H54 (cell line): Measurements from ENCODE around the gene MYOM3.

Source experiments
- DNase-seq: peaks from one replicate; pipeline ENCODE4 v3.0.0; 2011; ENCODE audit warnings: low spot score, mixed read lengths; ENCODE audit not compliant: insufficient read length
- FAIRE-seq: peaks from 3 replicates; lab custom pipeline; 2011; peaks lifted over from hg19 to GRCh38; lab: Jason Lieb, UNC
- POLR2A ChIP-seq: IDR thresholded peaks from 2 replicates; pipeline ENCODE4 v1.6.1; 2011; ENCODE audit warnings: low read depth, mild to moderate bottlenecking, low read length

The MYOM3 gene

GRCh38 chr1:24074817-24075589 lies 36.9 kb downstream of the MYOM3 start:
- DNase-seq, result no peak
- no peak for TF ChIP-seq POLR2A
- FAIRE-seq, result no peak

DNA sequence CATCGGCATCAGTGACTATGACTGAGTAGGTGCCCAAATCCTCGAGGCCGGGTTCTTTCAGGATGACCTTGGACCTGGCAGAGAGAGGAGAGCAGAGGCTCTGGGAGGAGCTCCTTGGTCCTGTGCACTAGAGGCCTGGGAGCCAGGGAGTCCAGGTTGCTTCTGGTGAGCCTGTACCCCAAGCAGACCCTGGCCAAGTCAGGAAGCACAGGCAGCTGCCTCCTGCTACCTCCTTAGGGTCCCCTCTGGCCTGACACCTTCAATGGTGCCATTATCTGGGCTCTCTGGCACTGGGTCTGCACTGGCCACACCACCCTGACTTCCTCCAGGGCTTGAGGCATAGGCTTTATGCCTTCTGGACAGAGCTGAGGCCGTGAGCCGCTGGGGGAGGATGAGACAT lies 37.7 kb downstream of the MYOM3 start:
- FAIRE-seq (no peak), DNase-seq (no peak)
- no peak for TF ChIP-seq POLR2A

DNA sequence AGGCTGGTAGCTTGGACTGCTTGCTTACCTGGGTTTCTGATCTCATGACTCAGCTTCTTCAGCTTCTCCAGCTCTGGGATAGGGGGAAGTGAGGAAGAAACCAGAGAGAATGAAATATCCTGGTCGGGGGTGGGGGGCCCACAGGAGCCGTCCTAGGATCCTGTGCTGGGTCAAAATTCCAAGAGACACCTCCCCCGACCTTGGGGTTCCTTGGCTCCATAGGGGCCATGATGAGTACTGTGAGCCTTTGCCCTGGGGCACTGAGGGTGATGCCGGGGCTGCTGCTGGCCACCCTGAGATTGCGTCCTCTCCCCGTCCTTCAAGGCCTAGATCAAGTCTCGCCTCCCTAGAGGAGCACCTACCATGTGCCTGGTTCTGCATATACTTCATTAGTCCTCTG lies 40.0 kb downstream of the MYOM3 start:
- no peak for DNase-seq
- FAIRE-seq, result no peak
- no peak for TF ChIP-seq POLR2A

DNA sequence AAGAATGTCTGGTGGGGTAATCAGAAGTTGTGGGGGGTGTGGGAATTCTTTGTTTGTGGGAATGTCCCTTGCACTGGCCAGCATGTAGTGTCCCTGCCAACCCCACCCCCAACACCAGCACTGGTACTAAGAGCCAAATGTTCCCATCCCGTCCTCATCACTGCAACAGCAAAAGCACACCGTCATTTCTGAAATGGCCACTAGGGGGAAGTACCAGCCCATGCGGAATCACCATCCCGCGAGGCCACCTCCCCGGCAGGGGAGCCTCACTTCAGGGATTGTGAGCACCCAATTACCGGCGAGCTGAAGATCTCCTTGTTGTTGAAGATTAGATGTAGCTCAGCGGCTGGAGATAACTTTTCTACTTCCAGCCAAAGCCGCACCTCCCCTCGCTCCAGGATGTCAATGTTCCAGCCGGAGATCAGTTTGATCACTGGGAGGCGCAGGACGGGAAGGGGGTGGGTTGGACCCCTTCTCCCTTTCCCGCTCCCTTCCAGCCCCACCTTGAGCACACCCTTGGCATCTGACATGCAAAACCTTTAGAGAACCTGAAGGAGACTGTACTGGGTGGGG lies 41.0 kb downstream of the MYOM3 start:
- TF ChIP-seq POLR2A, result no peak
- peak; percentile 83 for DNase-seq
- FAIRE-seq, result peak; percentile 53

DNA sequence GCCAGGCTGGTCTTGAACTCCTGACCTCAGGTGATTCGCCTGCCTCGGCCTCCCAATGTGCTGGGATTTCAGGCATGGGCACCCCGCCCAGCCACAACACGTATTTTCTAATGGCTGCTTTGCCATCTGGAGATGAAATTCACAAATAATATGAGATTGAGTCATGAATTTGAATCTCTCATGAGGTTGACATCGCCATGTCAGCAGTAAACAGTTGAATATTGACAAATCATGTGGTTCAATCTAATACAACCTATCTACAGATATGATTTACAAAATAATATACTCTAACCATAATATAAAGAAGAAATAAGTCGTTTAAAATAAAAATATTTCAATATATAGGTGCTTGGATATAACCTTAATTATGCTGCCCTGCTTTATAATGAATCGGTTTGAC lies 42.1 kb downstream of the MYOM3 start:
- no peak for TF ChIP-seq POLR2A
- DNase-seq (no peak), FAIRE-seq (no peak)

GRCh38 chr1:24067978-24068377 lies 44.0 kb downstream of the MYOM3 start:
- no peak for FAIRE-seq
- TF ChIP-seq POLR2A, result no peak
- no peak for DNase-seq

DNA sequence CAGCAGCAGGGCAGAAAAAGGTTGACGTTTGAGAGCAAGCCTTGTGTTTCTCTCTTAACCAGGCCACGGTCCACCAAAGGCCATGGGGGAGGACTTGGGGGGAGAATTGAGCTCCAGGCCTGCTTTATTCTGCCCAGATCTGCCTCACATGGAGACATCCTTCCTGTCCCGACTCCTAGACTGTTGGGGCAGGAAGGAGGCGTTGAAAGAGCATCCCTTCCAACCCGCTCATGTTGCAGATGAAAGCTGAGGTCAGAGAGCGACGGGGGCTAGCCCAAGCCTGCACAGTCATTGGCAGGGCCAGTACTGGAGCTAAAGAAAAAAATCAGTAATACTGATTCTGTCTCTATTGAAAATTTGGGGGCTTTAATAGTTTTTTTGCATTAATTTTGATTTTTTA lies 46.6 kb downstream of the MYOM3 start:
- FAIRE-seq, result no peak
- no peak for DNase-seq
- no peak for TF ChIP-seq POLR2A

DNA sequence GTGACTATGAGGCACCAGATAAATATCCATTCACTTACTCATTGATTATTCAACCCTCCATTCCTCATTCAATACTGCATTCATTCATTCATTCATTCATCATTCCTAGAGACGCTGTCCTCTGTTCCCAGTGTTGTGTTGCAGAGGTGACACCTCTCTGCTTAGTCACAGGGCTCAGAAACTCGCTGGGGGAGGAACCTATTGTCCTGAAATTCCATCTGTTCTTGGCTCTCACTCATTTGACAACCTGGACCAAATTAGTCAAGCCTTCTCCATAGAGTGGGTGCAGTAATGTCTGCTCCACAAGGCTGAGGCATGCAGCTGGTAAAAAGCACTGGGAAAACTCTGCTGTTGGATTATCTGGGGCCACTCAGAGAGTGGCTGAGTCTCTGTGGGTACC lies 49.7 kb downstream of the MYOM3 start:
- DNase-seq, result no peak
- FAIRE-seq, result no peak
- TF ChIP-seq POLR2A, result no peak

- no peak for TF ChIP-seq POLR2A
- no peak for DNase-seq
- FAIRE-seq, result no peak
Measured at GRCh38 chr1:24060482-24060881, 51.5 kb downstream of the MYOM3 start.

DNA sequence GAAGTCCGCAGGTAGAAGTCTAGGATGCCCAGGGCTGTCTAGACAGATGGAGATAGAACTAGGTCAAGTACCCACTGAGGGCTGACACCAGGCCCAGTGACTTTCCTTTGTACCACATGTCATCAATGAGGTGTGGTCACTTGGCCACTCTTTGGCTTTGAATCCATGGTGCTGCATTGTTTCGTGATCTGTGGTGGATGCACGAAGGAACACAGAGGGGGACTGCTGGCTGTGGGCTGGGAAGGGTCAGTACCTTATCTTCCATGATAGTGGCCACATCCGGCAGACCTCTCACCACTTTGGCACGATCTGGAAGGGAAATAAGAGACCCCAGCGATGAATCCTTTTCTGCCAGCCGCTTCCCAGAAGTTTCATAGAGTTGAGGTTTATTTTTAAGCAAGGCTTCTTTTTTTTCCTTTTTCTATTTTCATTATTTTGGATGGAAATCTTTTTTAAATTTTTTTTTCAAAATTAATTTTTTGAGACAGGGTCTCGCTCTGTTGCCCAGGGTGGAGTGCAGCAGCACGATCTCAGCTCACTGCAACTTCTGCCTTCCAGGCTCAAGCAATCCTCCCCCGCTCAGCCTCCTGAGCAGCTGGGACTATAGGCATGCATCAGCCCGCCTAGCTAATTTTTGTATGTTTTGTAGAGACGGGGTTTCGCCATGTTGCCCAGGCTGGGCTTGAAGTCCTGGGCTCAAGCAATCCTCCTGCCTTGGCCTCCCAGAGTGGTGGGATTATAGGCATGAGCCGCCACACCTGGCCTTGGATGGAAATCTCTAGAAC lies 53.1 kb downstream of the MYOM3 start:
- DNase-seq, result no peak
- TF ChIP-seq POLR2A, result no peak
- no peak for FAIRE-seq

GRCh38 chr1:24057171-24057570 lies 54.8 kb downstream of the MYOM3 start:
- DNase-seq, result no peak
- FAIRE-seq, result no peak
- TF ChIP-seq POLR2A, result no peak

DNA sequence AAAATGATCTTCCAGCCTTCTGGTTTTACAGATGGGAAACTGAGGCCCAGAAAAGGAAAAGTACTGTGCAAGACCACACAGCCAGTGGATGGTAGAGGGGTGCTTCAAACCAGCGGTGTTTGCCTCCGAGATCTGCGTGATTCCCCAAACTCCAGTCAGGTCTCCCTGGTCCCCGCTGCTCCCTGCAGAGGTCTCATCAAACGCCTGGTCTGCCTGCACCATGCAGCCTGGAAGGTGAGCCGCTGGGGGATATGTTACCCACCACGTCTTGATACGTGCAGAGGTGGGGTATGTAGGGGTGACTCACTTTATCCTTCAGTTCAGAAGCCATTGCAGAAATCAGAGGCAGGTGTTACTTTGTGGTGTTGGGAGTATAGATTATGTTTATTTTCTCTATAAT lies 56.3 kb downstream of the MYOM3 start:
- TF ChIP-seq POLR2A, result no peak
- FAIRE-seq (no peak), DNase-seq (no peak)

GRCh38 chr1:24052220-24052619 lies 59.7 kb downstream of the MYOM3 start:
- TF ChIP-seq POLR2A, result no peak
- no peak for FAIRE-seq
- no peak for DNase-seq

DNA sequence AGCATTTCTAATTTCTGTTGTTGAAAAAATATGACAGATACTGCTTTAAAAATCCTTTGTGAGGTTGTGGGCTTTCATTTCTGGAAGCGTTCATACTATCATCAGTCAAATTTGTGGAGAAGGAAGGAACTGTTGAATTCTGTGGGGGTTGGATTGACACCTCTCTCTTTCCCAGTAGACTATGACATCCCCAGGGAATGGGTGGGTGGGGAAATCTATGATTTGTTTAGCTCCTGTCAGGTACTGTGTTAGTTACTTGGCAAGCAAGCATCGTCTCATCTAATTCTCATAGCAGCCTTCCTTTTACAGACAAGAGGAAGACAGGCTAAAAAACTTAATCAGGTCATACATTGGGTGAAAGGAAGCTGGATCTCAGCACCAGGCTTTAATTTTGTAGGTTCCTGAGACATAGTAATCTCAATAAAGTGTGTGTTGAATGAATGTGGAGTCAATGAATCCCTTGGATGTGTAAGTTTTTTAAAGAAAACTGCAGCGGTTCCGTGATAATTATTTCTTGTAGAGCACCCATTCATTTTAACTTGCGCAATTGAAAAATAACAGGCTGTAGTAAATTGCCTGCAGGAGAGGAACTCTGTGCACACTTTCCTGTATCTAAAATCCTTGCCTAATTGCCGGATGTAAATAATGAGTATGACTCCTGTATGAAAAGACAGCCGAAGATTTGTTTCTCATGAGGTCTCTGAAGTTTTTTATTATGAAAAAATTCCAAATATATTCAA lies 60.6 kb downstream of the MYOM3 start:
- DNase-seq (no peak), FAIRE-seq (no peak)
- TF ChIP-seq POLR2A, result no peak
